GM19351 (cell line): ENCODE results near the gene C6orf163.
A peak's percentile ranks its signal among the peaks of the same experiment; 100 is the strongest.
"Not testable (repeated sequence)": the region's sequence is repeated elsewhere in the genome, so short reads cannot be mapped to it uniquely, and the experiment has no call there.

Experiments used
- ATAC-seq: cut with Tn5 transposase; IDR thresholded peaks from one replicate; pipeline ENCODE4 v1.9.1; 2021; ENCODE audit warnings: mild to moderate bottlenecking, moderate library complexity; ENCODE audit not compliant: unreplicated experiment

The C6orf163 gene

GRCh38 chr6:87344731-87345130 is at the start of gene C6orf163:
Gene C6orf163 (plus strand): TSS chr6:87344813. CDS start chr6:87345100, 287 bp downstream.
- no peak for ATAC-seq

GRCh38 chr6:87297119-87297518 is 47.5 kb upstream of the C6orf163 start:
- ATAC-seq = no peak

GRCh38 chr6:87301277-87301676 is 43.3 kb upstream of the C6orf163 start:
- ATAC-seq = not testable (repeated sequence)

DNA sequence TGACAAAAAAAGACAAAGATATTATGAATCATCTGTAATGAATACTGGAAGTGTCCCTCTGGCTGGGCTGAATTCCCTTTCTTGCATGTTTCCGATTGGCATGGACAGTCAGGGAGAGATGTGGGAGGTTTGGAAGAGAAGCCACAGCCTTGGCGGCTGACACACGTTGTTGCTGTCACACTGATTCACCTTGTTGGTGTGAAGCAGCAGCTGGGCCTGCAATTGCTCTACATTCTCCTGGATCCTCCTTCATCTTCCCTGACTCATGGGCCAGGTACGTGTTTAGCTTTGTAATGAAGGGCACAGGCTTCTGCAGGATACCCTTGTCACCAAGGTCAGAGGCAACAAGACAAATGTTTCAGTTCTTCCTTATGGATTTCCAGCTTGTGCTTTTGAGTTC is 35.6 kb upstream of the C6orf163 start:
- ATAC-seq = no peak

- no peak for ATAC-seq
Measured at GRCh38 chr6:87312860-87313259, 31.8 kb upstream of the C6orf163 start.

DNA sequence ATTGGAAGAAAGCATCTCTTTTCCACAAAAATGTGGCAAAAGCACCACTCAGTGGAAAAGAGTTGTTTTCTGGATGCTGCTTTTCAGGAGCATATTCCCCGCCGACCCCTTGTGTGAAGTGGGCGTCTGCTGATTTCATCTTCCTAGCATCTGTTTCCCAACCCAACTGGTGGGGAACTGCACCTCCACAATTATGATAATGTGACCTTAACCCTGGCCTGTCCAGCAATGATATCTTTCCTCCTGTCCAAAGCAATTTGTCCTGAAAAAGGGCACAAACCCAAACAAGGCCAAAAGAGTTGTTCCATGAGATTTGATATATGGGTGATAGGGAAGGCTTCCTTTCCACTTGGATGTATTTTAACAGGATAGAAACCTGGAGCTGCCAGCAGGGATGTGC is 29.5 kb upstream of the C6orf163 start:
- ATAC-seq = no peak

DNA sequence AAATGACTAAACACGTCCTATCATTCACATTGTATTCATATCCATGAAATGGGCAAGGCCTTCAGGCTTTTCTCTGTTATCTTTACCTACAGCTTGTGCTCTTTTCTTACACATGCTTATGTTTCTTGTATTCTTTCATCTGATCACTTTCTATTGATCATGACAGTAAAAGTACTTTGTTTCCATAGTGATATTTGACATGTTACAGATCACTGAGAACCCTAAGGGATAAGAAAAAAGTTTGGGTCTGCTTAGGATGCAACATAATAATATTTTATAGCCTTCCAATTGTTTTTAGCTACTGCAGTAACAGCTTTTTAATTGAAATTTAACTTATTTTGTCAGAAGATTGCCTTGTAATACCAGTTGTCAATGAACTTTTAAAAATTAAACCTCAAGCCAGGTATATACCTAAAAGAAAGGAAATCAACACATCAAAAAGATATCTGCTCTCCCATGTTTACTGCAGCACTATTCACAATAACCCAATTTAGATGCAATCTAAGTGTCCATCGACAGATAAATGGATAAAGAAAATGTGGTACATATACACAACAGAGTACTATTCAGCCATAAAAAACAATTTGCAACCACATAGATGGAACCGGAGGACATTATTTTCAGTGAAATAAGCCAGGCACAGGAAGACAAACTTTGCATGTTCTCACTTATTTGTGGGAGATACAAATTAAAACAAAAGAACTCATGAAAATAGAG is 25.2 kb upstream of the C6orf163 start:
- no peak for ATAC-seq

- peak; percentile 99 for ATAC-seq
Measured at GRCh38 chr6:87322304-87323212, 22.1 kb upstream of the C6orf163 start, which contains the start of gene SMIM8. Gene SMIM8 (plus strand): TSS chr6:87322588. CDS start chr6:87337032, 14,444 bp downstream.

- ATAC-seq = not testable (repeated sequence)
Measured at GRCh38 chr6:87323880-87324279, 20.7 kb upstream of the C6orf163 start.

GRCh38 chr6:87330961-87331360 is 13.7 kb upstream of the C6orf163 start:
- ATAC-seq = no peak

- ATAC-seq = no peak
Measured at GRCh38 chr6:87333033-87333432, 11.6 kb upstream of the C6orf163 start.

- ATAC-seq = no peak
Measured at GRCh38 chr6:87333591-87334181, 10.9 kb upstream of the C6orf163 start.

DNA sequence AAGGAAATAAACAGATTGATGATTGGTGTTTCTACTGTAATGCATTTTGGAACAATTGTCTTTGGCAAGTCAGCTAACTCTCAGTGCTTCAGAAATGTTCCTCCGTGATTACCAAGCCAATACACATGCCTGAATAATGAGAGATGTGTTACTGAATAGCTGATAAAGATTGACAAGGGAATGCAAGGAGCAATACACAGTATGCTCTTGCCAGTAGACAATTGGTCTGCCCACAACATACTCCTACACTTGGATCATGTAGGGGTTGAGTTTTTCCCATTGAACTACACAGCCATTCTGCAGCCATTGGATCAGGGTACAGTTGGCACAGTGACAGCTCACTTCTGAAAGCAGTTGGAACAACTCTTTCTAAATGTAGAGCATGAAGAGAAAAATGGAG is 9.9 kb upstream of the C6orf163 start:
- ATAC-seq = no peak

GRCh38 chr6:87336367-87336766 is 8.2 kb upstream of the C6orf163 start:
- ATAC-seq = no peak

DNA sequence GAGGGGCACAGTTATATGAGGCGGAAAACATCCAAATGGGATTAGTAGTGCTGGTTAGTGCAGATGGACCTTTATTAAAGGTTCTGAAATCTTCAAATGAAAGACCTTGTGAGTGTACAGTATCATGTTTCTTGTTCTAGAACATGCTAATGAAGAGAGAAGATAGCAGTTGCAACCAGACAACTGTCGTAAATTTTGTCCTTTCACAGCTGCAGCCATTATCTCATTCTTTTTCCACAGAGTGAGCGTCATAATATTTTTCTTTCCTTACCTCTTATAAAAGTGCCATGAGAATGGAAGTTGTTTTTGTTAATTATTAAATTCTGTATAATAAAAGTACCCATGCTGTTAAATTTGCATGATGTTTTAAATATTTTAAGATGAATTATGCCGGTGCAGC is 4.4 kb upstream of the C6orf163 start:
- no peak for ATAC-seq

DNA sequence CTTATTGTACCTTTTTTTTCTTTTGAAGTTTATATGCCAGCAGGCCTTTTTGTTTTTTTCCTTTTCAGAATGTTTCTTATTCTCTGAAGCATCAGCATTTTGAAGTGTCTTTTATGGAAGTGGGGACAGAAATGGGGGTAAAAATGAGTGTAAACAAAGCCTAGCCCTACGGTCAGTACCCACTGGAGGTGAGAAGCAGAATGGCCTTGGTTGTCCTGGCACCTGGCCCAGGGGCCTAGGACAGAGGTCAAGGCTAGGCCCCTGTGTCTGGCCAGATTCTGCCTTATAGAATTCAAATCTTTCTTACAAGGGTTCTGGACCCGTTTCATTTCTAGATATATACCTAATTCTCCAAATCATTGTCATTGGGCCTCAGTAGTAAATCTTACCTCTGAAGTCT is 3.5 kb upstream of the C6orf163 start:
- ATAC-seq = no peak

DNA sequence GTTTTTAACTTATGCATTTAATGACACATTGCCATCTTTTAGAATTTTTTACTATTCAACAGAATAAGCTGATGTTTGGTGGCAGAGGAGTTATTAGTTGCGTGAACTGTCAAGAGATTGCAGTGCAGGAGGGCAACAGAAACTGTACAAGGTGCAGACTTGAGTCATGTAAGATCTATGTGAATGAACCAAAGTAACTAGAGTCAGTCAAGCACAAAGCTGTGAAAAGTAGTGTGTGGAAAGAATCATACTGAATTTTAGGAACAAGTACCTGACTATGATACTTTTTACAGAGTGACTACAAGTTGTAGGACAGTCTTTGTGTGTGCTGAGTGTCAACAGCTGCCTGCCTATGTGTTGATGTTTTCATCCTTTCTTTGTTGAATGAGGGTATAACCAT is 2.7 kb upstream of the C6orf163 start:
- peak; percentile 98 for ATAC-seq

- ATAC-seq = no peak
Measured at GRCh38 chr6:87342829-87343228, 1.8 kb upstream of the C6orf163 start.

DNA sequence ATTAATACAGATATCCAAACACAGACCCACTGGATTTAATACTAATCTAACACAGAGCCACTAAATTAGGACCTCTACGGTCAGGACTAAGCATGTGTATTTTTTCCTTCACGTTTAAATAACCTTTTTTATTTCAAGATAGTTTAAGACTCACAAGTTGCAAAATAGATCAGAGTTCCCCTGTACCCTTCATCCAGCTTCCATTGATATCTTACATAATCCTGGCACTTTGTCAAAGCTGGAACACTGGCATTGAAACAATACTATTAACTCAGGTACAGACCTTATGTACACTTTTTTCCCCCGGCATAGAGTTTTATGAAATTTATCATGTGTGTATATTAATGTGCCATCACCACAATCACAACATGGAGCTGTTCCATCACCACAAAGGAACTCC is 2.1 kb downstream of the C6orf163 start:
- ATAC-seq = no peak

DNA sequence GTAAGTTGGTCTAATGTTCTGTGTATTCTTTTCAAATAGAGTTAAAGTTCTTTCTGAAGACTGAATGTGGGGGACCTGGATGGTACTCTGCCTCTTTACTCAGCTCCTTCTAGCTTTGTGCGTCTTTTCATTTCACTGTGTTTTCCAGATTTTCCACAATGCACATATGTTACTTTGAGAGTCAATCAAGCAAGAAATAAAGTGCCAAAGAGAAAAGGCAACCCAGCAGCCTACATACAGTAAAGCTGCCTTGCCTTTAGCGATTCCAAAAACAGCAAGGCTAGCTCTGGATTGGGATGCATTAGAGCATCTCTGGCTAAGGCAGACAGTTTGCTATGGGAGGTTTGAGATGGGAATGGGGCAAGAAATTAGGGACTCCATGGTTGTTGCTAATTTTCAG is 5.3 kb downstream of the C6orf163 start:
- ATAC-seq = no peak

- ATAC-seq = no peak
Measured at GRCh38 chr6:87350516-87350915, 5.9 kb downstream of the C6orf163 start.

DNA sequence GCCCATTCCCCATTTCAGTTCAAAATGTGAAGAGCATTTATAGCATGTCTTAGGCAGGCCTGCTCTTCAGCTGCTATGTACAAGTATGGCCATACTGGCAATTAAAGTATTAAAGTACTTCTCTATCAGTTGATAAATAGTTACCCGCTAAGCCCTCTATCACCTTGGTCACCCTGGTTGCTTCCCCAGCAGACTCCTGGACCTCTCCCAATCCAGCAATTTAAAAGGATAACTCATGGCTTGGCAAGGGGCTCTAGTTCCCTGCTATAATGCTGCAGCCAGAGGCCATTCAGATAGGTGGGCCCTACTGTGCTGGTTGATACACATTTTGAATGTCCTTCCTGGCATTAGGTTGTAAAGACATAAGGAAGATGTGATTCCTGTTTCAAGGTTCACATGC is 7.0 kb downstream of the C6orf163 start:
- no peak for ATAC-seq
